ENCODE results near the gene MAD2L2.

Gene MAD2L2

DNA sequence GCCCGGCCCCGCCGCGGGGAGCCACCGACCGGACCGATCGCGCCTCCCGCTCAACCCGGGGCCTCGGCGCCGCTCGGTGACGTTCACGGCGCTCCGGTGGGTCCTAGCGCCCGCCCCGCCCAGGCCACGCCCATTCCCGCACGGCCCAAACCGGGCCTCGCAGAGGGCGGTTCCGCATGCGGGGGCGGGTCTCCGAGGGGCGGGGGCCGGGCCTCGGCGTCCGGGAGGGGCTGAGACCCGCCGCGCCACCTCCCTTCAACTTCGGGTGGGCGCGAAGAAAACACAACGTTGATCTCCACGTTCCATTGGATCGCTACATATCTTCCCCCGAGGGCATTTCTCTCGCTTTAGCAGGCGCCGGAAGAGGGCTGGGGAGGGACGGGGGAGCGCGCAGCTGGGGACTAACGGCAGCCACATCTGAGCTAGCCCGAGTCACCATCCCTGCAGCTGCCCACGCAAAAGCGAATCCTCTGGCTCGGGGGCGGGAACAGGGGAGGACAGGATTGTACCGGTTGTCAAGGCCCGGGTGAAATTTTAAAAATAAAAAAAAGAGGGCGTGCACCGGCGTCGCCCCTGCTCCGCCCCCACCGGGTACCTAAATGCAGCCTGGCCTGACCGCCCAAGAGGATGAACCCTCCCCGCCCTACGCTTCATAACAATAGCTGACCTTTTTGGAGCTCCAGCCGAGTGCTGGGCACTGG lies at the start of gene MAD2L2:
Gene MAD2L2 (minus strand): TSS at position 78 of the 701 bp plus-strand sequence. CDS start 547 bp downstream, outside the sequence.
- peak within 1 kb of the TSS; percentile 72 for H3K4me2 ChIP-seq (ENCODE audit: low read length)
- H3K4me1 ChIP-seq (ENCODE audit: insufficient read depth, low read length, severe bottlenecking), result peaks cover 7% of the 10 kb centered on the region
- peak within 1 kb of the TSS; percentile 77 for H3K4me3 ChIP-seq (ENCODE audit: low read depth, low read length, poor library complexity, severe bottlenecking)
- no peaks in the 10 kb centered on the region for H3K9me2 ChIP-seq (ENCODE audit: low read depth, low read length)
- H3K36me3 ChIP-seq (ENCODE audit: insufficient read depth, low read length), result no peaks in the 10 kb centered on the region; the same call in 1 of the 2 replicates
- no peak within 1 kb of the TSS for H3K27ac ChIP-seq (ENCODE audit: low read depth, low read length, poor library complexity, severe bottlenecking)
- TF ChIP-seq EZH2 (IDR thresholded peaks at IDR 0.05; ENCODE audit: borderline replicate concordance, low read length), result no peak
- TF ChIP-seq, protein P1, sequence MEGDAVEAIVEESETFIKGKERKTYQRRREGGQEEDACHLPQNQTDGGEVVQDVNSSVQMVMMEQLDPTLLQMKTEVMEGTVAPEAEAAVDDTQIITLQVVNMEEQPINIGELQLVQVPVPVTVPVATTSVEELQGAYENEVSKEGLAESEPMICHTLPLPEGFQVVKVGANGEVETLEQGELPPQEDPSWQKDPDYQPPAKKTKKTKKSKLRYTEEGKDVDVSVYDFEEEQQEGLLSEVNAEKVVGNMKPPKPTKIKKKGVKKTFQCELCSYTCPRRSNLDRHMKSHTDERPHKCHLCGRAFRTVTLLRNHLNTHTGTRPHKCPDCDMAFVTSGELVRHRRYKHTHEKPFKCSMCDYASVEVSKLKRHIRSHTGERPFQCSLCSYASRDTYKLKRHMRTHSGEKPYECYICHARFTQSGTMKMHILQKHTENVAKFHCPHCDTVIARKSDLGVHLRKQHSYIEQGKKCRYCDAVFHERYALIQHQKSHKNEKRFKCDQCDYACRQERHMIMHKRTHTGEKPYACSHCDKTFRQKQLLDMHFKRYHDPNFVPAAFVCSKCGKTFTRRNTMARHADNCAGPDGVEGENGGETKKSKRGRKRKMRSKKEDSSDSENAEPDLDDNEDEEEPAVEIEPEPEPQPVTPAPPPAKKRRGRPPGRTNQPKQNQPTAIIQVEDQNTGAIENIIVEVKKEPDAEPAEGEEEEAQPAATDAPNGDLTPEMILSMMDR (IDR thresholded peaks at IDR 0.05; ENCODE audit: low read length), result no peak
- peak within 1 kb of the TSS; percentile 87 for H3K9ac ChIP-seq (ENCODE audit: low read length)
- H3K79me2 ChIP-seq (ENCODE audit: insufficient read depth, low read length), result no peaks in the 10 kb centered on the region
- no peaks in the 10 kb centered on the region for H3K9me3 ChIP-seq (ENCODE audit: low read length)
- H4K20me1 ChIP-seq (ENCODE audit: insufficient read depth, low read length), result no peaks in the 10 kb centered on the region
- H3F3A ChIP-seq (ENCODE audit: insufficient read depth, low read length), result no peaks in the 10 kb centered on the region
- no peaks in the 10 kb centered on the region for H3K27me3 ChIP-seq (ENCODE audit: insufficient read depth, low read length)
- H2AFZ ChIP-seq (ENCODE audit: low read length), result peak within 1 kb of the TSS; percentile 82

DNA sequence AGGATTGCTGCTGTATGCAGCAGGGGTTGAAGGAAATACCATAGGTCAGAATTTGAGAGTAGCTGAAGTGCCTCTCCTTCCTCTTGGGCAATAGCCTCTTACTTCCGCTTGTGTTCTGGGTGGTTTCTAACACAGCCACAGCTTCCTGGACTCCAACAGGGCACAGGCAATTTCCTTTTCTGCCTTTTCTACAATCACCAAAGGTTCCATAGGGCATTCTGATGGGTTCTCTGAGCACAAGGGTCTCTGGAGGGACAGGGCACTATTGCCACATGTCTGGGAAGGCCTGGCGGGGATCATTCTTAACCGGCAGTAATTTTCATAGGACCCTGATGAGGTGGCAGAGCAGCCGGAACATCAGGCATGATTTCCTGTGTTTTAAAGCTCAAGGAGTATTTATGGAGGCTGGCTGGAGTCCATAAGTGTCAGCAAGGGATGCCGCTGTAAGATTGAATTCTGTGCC lies 49.5 kb upstream of the MAD2L2 start:
- TF ChIP-seq, protein P1 (IDR thresholded peaks at IDR 0.05; ENCODE audit: low read length), result no peak
- TF ChIP-seq EZH2 (IDR thresholded peaks at IDR 0.05; ENCODE audit: borderline replicate concordance, low read length), result no peak
- peak overlapping the region; percentile 85 for H2AFZ ChIP-seq (ENCODE audit: low read length)

DNA sequence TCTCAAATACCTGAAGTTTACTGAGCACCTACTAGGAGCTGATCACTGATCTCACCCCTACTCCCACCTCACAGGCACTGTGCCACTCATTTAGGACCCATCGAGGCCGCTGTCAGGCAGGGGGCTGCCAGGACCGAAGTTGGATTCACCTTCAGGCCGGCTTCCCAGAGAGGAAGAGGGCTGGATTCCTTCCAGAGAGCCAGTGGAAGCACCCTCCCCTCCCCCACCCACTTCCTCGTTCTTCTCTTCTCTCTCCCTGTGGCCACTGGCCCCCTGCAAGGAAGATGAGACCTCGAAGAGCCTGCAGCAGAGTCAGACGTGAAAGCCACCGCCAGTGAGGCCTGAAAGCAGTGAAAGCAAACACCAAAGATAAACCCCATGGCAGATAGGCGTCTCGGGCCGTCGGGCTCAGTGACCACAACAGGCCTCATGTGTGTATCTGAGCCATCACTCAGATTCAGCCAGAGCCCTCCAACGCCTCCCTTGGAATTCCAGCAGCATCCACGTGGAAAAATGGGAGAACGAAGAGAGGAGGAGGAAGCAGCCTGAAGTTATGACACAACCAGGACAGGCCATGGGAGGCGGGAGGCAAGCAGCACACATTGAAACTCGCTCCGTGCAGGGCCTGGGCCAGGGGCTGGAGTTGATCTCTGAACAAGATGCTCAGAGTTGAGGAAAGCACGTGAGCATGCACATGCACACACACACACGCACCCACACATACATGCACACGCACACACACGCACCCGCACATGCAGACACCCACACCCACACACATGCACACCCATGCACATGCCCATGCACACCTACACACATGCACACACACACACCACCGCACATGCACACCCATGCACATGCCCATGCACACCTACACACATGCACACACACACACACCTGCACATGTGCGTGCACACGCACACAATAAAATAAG lies 48.8 kb upstream of the MAD2L2 start:
- H3K27ac ChIP-seq (ENCODE audit: low read depth, low read length, poor library complexity, severe bottlenecking), result no peak overlapping the region
- H3K27me3 ChIP-seq (ENCODE audit: insufficient read depth, low read length), result no peaks in the 10 kb centered on the region

More for the DNA sequence above, 49.5 kb upstream of the MAD2L2 start:
- H3K4me1 ChIP-seq (ENCODE audit: insufficient read depth, low read length, severe bottlenecking), result peaks cover 26% of the 10 kb centered on the region
- H3K4me3 ChIP-seq (ENCODE audit: low read depth, low read length, poor library complexity, severe bottlenecking), result peak overlapping the region; percentile 33
- no peaks in the 10 kb centered on the region for H4K20me1 ChIP-seq (ENCODE audit: insufficient read depth, low read length)
- H3K4me2 ChIP-seq (ENCODE audit: low read length), result peak overlapping the region; percentile 60
- H3F3A ChIP-seq (ENCODE audit: insufficient read depth, low read length), result no peaks in the 10 kb centered on the region
- no peaks in the 10 kb centered on the region for H3K9me3 ChIP-seq (ENCODE audit: low read length)
- H3K36me3 ChIP-seq (ENCODE audit: insufficient read depth, low read length), result no peaks in the 10 kb centered on the region
- peak overlapping the region; percentile 57 for H3K27ac ChIP-seq (ENCODE audit: low read depth, low read length, poor library complexity, severe bottlenecking)
- no peaks in the 10 kb centered on the region for H3K9me2 ChIP-seq (ENCODE audit: low read depth, low read length)
- H3K27me3 ChIP-seq (ENCODE audit: insufficient read depth, low read length), result no peaks in the 10 kb centered on the region
- H3K9ac ChIP-seq (ENCODE audit: low read length), result peak overlapping the region; percentile 55; the same call in 1 of the 2 replicates
- no peaks in the 10 kb centered on the region for H3K79me2 ChIP-seq (ENCODE audit: insufficient read depth, low read length)

More for the DNA sequence above, 48.8 kb upstream of the MAD2L2 start:
- Histone ChIP-seq H3K9me3 (ENCODE audit: low read length) (no peaks in the 10 kb centered on the region), H3K79me2 (ENCODE audit: insufficient read depth, low read length) (no peaks in the 10 kb centered on the region), H3K4me3 (ENCODE audit: low read depth, low read length, poor library complexity, severe bottlenecking) (peak overlapping the region; percentile 33), H3K4me2 (ENCODE audit: low read length) (peak overlapping the region; percentile 60; the same call in 1 of the 2 replicates), H3K9me2 (ENCODE audit: low read depth, low read length) (no peaks in the 10 kb centered on the region), H3K4me1 (ENCODE audit: insufficient read depth, low read length, severe bottlenecking) (peaks cover 25% of the 10 kb centered on the region), H3K9ac (ENCODE audit: low read length) (no peak overlapping the region), H2AFZ (ENCODE audit: low read length) (no peak overlapping the region), H4K20me1 (ENCODE audit: insufficient read depth, low read length) (no peaks in the 10 kb centered on the region), H3K36me3 (ENCODE audit: insufficient read depth, low read length) (no peaks in the 10 kb centered on the region), H3F3A (ENCODE audit: insufficient read depth, low read length) (no peaks in the 10 kb centered on the region)
- TF ChIP-seq EZH2 (IDR thresholded peaks at IDR 0.05; ENCODE audit: borderline replicate concordance, low read length), result no peak
- TF ChIP-seq, protein P1 (IDR thresholded peaks at IDR 0.05; ENCODE audit: low read length), result no peak

Measured in OCI-LY1 (cell line).